ENCODE measurements around the gene PDCD2L.

DNA sequence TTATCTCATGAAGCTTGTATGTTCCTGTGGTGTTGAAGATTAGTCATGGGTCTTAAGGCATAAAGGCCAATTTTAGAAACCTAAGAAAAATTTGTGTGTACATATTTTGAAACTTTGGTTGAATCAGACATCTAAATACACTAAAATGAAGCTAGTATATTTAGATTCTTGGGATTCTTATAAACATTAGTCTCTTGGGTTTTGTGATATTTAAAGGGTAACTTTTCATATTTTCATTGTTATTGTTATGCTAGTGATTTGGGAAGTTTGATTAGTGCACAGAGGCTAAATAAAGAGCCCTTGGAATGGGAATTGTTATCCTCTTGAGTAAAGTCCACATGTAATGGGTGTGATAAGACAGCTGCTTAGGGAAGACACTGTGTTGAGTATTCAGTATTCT lies 48.5 kb downstream of the PDCD2L start:
- TF ChIP-seq, protein P1, sequence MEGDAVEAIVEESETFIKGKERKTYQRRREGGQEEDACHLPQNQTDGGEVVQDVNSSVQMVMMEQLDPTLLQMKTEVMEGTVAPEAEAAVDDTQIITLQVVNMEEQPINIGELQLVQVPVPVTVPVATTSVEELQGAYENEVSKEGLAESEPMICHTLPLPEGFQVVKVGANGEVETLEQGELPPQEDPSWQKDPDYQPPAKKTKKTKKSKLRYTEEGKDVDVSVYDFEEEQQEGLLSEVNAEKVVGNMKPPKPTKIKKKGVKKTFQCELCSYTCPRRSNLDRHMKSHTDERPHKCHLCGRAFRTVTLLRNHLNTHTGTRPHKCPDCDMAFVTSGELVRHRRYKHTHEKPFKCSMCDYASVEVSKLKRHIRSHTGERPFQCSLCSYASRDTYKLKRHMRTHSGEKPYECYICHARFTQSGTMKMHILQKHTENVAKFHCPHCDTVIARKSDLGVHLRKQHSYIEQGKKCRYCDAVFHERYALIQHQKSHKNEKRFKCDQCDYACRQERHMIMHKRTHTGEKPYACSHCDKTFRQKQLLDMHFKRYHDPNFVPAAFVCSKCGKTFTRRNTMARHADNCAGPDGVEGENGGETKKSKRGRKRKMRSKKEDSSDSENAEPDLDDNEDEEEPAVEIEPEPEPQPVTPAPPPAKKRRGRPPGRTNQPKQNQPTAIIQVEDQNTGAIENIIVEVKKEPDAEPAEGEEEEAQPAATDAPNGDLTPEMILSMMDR (IDR thresholded peaks at IDR 0.05): no peak
- no peak for TF ChIP-seq POLR2A (IDR thresholded peaks at IDR 0.05)
- TF ChIP-seq POLR2AphosphoS5 (IDR thresholded peaks at IDR 0.05): no peak
